ENCODE data around the gene SLC39A11. TPM values are rescaled to one million over a fixed set of nuclear protein-coding genes. Genes with fewer than 3 reads are reported as not detected.

The SLC39A11 gene
- total and polyA plus RNA-seq, 4 donors: 18.9 to 44.9 (median 28.2) TPM

- no peak overlapping the region for H3K27ac ChIP-seq (ENCODE audit: low read depth in 1 of 2, low read length in 2 of 2)
- H3K4me3 ChIP-seq (ENCODE audit: low read depth in 1 of 3, low read length in 3 of 3): no peak overlapping the region
- TF ChIP-seq MAX (IDR thresholded peaks at IDR 0.05): no peak
- no peak for TF ChIP-seq HNF4G (IDR thresholded peaks at IDR 0.05)
- TF ChIP-seq CTCF (IDR thresholded peaks at IDR 0.05; ENCODE audit: low read depth, low read length, missing input control): no peak
- TF ChIP-seq RAD21 (IDR thresholded peaks at IDR 0.05): no peak
- no peak for TF ChIP-seq TAF1 (conservative IDR thresholded peaks at IDR 0.05)
- no peak for TF ChIP-seq ATF3 (IDR thresholded peaks at IDR 0.05)
- no peak for TF ChIP-seq JUND (IDR thresholded peaks at IDR 0.05)
- no peak for TF ChIP-seq HNF4A (conservative IDR thresholded peaks at IDR 0.05)
- no peak for TF ChIP-seq REST (IDR thresholded peaks at IDR 0.05)
- no peak for TF ChIP-seq FOXA1 (IDR thresholded peaks at IDR 0.05)
- TF ChIP-seq GABPA (IDR thresholded peaks at IDR 0.05 in 1 of 2, conservative IDR thresholded peaks at IDR 0.05 in 1 of 2): no peak
- TF ChIP-seq RXRA (IDR thresholded peaks at IDR 0.05): no peak
- TF ChIP-seq FOXA2 (IDR thresholded peaks at IDR 0.05): no peak
- no peak for TF ChIP-seq YY1 (IDR thresholded peaks at IDR 0.05)
- no peaks in the 10 kb centered on the region for H3K4me1 ChIP-seq (ENCODE audit: control insufficient read depth in 4 of 4, insufficient read depth in 4 of 4, low read length in 3 of 4)
- no peaks in the 10 kb centered on the region for H3K27me3 ChIP-seq (ENCODE audit: control insufficient read depth in 4 of 4, insufficient read depth in 4 of 4, low read length in 3 of 4)
- H3K9ac ChIP-seq (ENCODE audit: low read depth in 1 of 2, low read length in 2 of 2): no peak overlapping the region
- WGBS: 93% methylated on average over 4 of the region's 4 CpGs
- DNase-seq (ENCODE audit: low spot score): no peak
- H3K9me3 ChIP-seq (ENCODE audit: control insufficient read depth in 4 of 4, low read length in 3 of 4): no peaks in the 10 kb centered on the region
- no peaks in the 10 kb centered on the region for H3K36me3 ChIP-seq (ENCODE audit: control insufficient read depth in 4 of 4, insufficient read depth in 3 of 4, low read depth in 1 of 4, low read length in 3 of 4)
These were observed 349.4 kb downstream of the SLC39A11 start for GRCh38 chr17:72743037-72743467.

- H3K27ac ChIP-seq (ENCODE audit: low read depth in 1 of 2, low read length in 2 of 2): no peak overlapping the region
These were observed 355.3 kb downstream of the SLC39A11 start for GRCh38 chr17:72737151-72737690.

More at GRCh38 chr17:72737151-72737690, 355.3 kb downstream of the SLC39A11 start:
- Histone ChIP-seq H3K9ac (ENCODE audit: low read depth in 1 of 2, low read length in 2 of 2) (no peak overlapping the region), H3K36me3 (ENCODE audit: control insufficient read depth in 4 of 4, insufficient read depth in 3 of 4, low read depth in 1 of 4, low read length in 3 of 4) (peaks cover 0 to 6% (median 1%) of the 10 kb centered on the region in 4 donors), H3K9me3 (ENCODE audit: control insufficient read depth in 4 of 4, low read length in 3 of 4) (no peaks in the 10 kb centered on the region), H3K27me3 (ENCODE audit: control insufficient read depth in 4 of 4, insufficient read depth in 4 of 4, low read length in 3 of 4) (no peaks in the 10 kb centered on the region), H3K4me3 (ENCODE audit: low read depth in 1 of 3, low read length in 3 of 3) (no peak overlapping the region), H3K4me1 (ENCODE audit: control insufficient read depth in 4 of 4, insufficient read depth in 4 of 4, low read length in 3 of 4) (peaks cover 0 to 3% (median 1%) of the 10 kb centered on the region in 4 donors)
- peak; percentile 5 to 49 for TF ChIP-seq HNF4A (conservative IDR thresholded peaks at IDR 0.05)
- no peak for TF ChIP-seq JUND (IDR thresholded peaks at IDR 0.05)
- no peak for DNase-seq (ENCODE audit: low spot score)
- 97% methylated on average over 4 of the region's 4 CpGs for WGBS
